Endothelial cell (in vitro differentiated cells): Measurements from ENCODE around the gene CD9. TPM values are rescaled to one million over a fixed set of nuclear protein-coding genes. Genes with fewer than 3 reads are reported as not detected.

Experiments used
- DNase-seq: peaks from one replicate; pipeline ENCODE4 v3.0.0; 2021; ENCODE audit warnings: low spot score
- H3K27ac Mint-ChIP-seq: one replicate; pipeline ENCODE4 v1.8.0; 2021; ENCODE audit warnings: mixed read lengths, inconsistent platforms; ENCODE audit not compliant: unreplicated experiment
- H3K27me3 Mint-ChIP-seq: one replicate; pipeline ENCODE4 v1.8.0; 2021; ENCODE audit warnings: mild to moderate bottlenecking, moderate library complexity, mixed read lengths, inconsistent platforms; ENCODE audit not compliant: unreplicated experiment
- H3K36me3 Mint-ChIP-seq: one replicate; pipeline ENCODE4 v1.8.0; 2021; ENCODE audit warnings: mild to moderate bottlenecking, low read depth, mixed read lengths, inconsistent platforms; ENCODE audit not compliant: unreplicated experiment
- H3K4me1 Mint-ChIP-seq: one replicate; pipeline ENCODE4 v1.8.0; 2021; ENCODE audit warnings: mild to moderate bottlenecking, mixed read lengths, inconsistent platforms; ENCODE audit not compliant: unreplicated experiment
- H3K4me3 Mint-ChIP-seq: one replicate; pipeline ENCODE4 v1.8.0; 2021; ENCODE audit warnings: mild to moderate bottlenecking, mixed read lengths, inconsistent platforms; ENCODE audit not compliant: unreplicated experiment
- H3K9me3 Mint-ChIP-seq: one replicate; pipeline ENCODE4 v1.8.0; 2021; ENCODE audit warnings: mixed read lengths, inconsistent platforms; ENCODE audit not compliant: unreplicated experiment
- CTCF ChIP-seq: fragments of 200-600 bp; sonication (generic); IDR thresholded peaks from one replicate; pipeline ENCODE4 v1.5.0; 2021; ENCODE audit warnings: antibody characterized with exemption; ENCODE audit not compliant: unreplicated experiment
- total RNA-seq: library from RNA; stranded (reverse); fragmentation: NEBNext Ultra II Directional; extraction: Animal tissue kit (Norgen Biotek cat#: 25700); gene quantifications from one replicate; pipeline ENCODE4 v1.2.1, GENCODE V29; 2021; ENCODE audit not compliant: unreplicated experiment

Gene CD9
- total RNA-seq, 1 donor from 2014 or later = 67.2 TPM

GRCh38 chr12:6231359-6232268 lies 31.4 kb downstream of the CD9 start:
- no peak for DNase-seq
- peak overlapping the region; percentile 22 for H3K4me3 Mint-ChIP-seq
- TF ChIP-seq CTCF = no peak
- H3K27ac Mint-ChIP-seq = peak overlapping the region; percentile 53
- no peaks in the 10 kb centered on the region for H3K9me3 Mint-ChIP-seq
- H3K4me1 Mint-ChIP-seq = peaks cover 40% of the 10 kb centered on the region
- H3K36me3 Mint-ChIP-seq = peaks cover 29% of the 10 kb centered on the region
- peaks cover 6% of the 10 kb centered on the region for H3K27me3 Mint-ChIP-seq

- DNase-seq = no peak
- Mint-ChIP-seq H3K36me3 (peaks cover 35% of the 10 kb centered on the region), H3K4me1 (peaks cover 40% of the 10 kb centered on the region), H3K4me3 (peak overlapping the region; percentile 40), H3K9me3 (no peaks in the 10 kb centered on the region), H3K27me3 (peaks cover 9% of the 10 kb centered on the region), H3K27ac (peak overlapping the region; percentile 6)
- no peak for TF ChIP-seq CTCF
Measured at GRCh38 chr12:6233121-6233971, 33.1 kb downstream of the CD9 start.

GRCh38 chr12:6234214-6234613 lies 34.0 kb downstream of the CD9 start:
- no peak for TF ChIP-seq CTCF
- peaks cover 40% of the 10 kb centered on the region for H3K36me3 Mint-ChIP-seq

GRCh38 chr12:6234906-6235305 lies 34.7 kb downstream of the CD9 start:
- DNase-seq = no peak
- Mint-ChIP-seq H3K27ac (peak overlapping the region; percentile 10), H3K36me3 (peaks cover 40% of the 10 kb centered on the region), H3K4me3 (peak overlapping the region; percentile 28), H3K4me1 (peaks cover 38% of the 10 kb centered on the region), H3K9me3 (no peaks in the 10 kb centered on the region), H3K27me3 (peaks cover 11% of the 10 kb centered on the region)
- no peak for TF ChIP-seq CTCF

More at GRCh38 chr12:6234214-6234613, 34.0 kb downstream of the CD9 start:
- no peak for DNase-seq
- H3K4me3 Mint-ChIP-seq = no peak overlapping the region
- H3K27me3 Mint-ChIP-seq = peaks cover 9% of the 10 kb centered on the region
- peak overlapping the region; percentile 6 for H3K27ac Mint-ChIP-seq
- peaks cover 40% of the 10 kb centered on the region for H3K4me1 Mint-ChIP-seq
- H3K9me3 Mint-ChIP-seq = no peaks in the 10 kb centered on the region
